ENCODE results near the gene C19orf38. TPM values are rescaled to one million over a fixed set of nuclear protein-coding genes. Genes with fewer than 3 reads are reported as not detected.

C19orf38 gene
- total RNA-seq, 1 experiment from 2014 or later, result not detected

DNA sequence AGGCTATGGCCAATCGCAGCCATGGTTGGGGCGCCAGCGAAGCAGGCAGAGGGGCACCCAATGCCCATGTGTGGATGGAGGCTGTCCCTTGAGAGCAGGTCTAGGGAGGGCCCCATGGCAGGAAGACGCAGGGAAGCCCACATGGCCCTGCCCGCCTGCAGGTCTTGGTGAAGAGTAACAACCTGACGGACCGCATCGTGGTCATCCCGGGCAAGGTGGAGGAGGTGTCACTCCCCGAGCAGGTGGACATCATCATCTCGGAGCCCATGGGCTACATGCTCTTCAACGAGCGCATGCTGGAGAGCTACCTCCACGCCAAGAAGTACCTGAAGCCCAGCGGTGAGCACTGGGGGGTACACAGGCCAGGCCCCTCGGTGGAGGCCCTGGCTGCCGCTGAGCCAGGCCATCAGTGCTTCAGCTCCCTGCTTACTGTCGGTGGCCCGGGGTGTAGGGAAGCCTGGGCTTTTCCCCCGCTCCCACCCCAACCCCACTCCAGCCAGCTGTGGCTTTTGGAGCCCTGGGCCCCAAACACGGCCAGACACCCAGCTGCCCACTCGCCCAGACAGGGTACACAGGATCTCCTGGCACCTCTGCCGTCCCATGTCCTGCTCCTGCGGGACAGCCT lies 65.6 kb downstream of the C19orf38 start (continued):
- TF ChIP-seq, protein P1, sequence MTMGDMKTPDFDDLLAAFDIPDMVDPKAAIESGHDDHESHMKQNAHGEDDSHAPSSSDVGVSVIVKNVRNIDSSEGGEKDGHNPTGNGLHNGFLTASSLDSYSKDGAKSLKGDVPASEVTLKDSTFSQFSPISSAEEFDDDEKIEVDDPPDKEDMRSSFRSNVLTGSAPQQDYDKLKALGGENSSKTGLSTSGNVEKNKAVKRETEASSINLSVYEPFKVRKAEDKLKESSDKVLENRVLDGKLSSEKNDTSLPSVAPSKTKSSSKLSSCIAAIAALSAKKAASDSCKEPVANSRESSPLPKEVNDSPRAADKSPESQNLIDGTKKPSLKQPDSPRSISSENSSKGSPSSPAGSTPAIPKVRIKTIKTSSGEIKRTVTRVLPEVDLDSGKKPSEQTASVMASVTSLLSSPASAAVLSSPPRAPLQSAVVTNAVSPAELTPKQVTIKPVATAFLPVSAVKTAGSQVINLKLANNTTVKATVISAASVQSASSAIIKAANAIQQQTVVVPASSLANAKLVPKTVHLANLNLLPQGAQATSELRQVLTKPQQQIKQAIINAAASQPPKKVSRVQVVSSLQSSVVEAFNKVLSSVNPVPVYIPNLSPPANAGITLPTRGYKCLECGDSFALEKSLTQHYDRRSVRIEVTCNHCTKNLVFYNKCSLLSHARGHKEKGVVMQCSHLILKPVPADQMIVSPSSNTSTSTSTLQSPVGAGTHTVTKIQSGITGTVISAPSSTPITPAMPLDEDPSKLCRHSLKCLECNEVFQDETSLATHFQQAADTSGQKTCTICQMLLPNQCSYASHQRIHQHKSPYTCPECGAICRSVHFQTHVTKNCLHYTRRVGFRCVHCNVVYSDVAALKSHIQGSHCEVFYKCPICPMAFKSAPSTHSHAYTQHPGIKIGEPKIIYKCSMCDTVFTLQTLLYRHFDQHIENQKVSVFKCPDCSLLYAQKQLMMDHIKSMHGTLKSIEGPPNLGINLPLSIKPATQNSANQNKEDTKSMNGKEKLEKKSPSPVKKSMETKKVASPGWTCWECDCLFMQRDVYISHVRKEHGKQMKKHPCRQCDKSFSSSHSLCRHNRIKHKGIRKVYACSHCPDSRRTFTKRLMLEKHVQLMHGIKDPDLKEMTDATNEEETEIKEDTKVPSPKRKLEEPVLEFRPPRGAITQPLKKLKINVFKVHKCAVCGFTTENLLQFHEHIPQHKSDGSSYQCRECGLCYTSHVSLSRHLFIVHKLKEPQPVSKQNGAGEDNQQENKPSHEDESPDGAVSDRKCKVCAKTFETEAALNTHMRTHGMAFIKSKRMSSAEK (CRISPR knock-in tag; IDR thresholded peaks at IDR 0.05; ENCODE audit: borderline replicate concordance), result no peak
- no peak for TF ChIP-seq ETV6 (CRISPR knock-in tag; IDR thresholded peaks at IDR 0.05)
- no peak for TF ChIP-seq GTF2I (CRISPR knock-in tag; conservative IDR thresholded peaks at IDR 0.05)

DNA sequence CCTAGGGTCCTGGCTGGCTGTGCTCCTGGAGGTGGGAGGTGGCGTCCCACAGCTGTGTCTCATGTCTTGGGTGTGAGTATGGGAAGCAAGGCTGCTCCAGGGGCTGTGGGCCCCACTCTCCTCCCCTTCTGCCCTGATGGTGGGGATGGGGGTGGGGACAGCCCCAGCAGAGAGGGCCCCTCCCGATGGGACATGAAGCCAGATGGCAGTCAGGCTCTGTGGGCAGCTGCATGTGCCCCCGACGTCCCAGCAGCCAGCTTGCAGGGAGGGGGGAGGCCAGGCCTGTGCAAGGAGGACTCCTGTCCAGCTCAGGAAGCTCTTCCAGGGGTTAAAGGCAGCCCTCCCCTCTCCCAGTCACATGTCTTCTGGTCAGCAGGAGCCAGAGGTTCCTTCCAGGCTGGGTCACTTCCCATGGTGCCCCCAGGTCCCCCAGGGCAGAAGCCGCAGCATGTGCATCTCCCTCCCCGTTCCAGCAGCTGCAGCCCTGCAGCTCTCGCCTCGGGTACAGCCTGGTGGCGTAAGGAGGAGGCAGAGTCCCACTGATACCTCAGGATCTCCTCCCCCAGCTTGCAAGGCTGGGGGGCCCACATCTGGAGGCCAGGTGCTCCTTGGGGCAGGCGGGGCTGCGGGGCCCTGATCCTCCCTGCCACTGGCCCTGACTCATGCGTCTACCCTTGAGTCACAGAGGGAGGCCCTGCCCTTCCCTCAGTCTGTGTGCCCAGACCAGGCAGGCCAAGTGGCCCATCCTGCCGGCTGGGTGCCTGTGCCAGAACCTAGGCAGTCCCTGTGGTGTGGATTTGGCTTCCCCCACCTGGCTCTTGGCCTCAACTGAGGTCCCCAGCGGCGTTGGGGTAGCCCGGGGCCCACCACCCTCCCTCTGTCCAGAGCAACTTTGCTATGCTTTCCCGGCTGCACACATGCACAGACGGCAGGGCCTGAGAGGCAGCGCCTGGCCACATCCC lies 67.2 kb downstream of the C19orf38 start:
- ATAC-seq, result no peak
- no peak overlapping the region for H3K4me3 Mint-ChIP-seq
- H3K36me3 Mint-ChIP-seq, result peaks cover 14% of the 10 kb centered on the region
- no peaks in the 10 kb centered on the region for H3K9me3 Mint-ChIP-seq
- no peak overlapping the region for H3K27ac Mint-ChIP-seq
- ChIA-PET POLR2A (no interaction called here), CTCF (interaction anchor here (1.5 kb wide), 1 partner anchor 45 kb away, joined by 4 read pairs; no protein-coding TSS in a partner anchor)
- DNase-seq (ENCODE audit: low spot score), result no peak
- H3K4me1 Mint-ChIP-seq, result no peaks in the 10 kb centered on the region
- H3K27me3 Mint-ChIP-seq (ENCODE audit: low read depth), result no peaks in the 10 kb centered on the region
- TF ChIP-seq TEAD4 (CRISPR knock-in tag; IDR thresholded peaks at IDR 0.05), result no peak
- TF ChIP-seq, protein P2, sequence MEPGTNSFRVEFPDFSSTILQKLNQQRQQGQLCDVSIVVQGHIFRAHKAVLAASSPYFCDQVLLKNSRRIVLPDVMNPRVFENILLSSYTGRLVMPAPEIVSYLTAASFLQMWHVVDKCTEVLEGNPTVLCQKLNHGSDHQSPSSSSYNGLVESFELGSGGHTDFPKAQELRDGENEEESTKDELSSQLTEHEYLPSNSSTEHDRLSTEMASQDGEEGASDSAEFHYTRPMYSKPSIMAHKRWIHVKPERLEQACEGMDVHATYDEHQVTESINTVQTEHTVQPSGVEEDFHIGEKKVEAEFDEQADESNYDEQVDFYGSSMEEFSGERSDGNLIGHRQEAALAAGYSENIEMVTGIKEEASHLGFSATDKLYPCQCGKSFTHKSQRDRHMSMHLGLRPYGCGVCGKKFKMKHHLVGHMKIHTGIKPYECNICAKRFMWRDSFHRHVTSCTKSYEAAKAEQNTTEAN (CRISPR knock-in tag; IDR thresholded peaks at IDR 0.05), result no peak
- no peak for TF ChIP-seq CREM (CRISPR knock-in tag; IDR thresholded peaks at IDR 0.05)
- TF ChIP-seq ZNF138 (CRISPR knock-in tag; conservative IDR thresholded peaks at IDR 0.05), result no peak
- TF ChIP-seq IRF2 (CRISPR knock-in tag; IDR thresholded peaks at IDR 0.05; ENCODE audit: borderline replicate concordance, low read depth), result no peak
- TF ChIP-seq, protein P3, sequence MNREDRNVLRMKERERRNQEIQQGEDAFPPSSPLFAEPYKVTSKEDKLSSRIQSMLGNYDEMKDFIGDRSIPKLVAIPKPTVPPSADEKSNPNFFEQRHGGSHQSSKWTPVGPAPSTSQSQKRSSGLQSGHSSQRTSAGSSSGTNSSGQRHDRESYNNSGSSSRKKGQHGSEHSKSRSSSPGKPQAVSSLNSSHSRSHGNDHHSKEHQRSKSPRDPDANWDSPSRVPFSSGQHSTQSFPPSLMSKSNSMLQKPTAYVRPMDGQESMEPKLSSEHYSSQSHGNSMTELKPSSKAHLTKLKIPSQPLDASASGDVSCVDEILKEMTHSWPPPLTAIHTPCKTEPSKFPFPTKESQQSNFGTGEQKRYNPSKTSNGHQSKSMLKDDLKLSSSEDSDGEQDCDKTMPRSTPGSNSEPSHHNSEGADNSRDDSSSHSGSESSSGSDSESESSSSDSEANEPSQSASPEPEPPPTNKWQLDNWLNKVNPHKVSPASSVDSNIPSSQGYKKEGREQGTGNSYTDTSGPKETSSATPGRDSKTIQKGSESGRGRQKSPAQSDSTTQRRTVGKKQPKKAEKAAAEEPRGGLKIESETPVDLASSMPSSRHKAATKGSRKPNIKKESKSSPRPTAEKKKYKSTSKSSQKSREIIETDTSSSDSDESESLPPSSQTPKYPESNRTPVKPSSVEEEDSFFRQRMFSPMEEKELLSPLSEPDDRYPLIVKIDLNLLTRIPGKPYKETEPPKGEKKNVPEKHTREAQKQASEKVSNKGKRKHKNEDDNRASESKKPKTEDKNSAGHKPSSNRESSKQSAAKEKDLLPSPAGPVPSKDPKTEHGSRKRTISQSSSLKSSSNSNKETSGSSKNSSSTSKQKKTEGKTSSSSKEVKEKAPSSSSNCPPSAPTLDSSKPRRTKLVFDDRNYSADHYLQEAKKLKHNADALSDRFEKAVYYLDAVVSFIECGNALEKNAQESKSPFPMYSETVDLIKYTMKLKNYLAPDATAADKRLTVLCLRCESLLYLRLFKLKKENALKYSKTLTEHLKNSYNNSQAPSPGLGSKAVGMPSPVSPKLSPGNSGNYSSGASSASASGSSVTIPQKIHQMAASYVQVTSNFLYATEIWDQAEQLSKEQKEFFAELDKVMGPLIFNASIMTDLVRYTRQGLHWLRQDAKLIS (CRISPR knock-in tag; IDR thresholded peaks at IDR 0.05; ENCODE audit: borderline replicate concordance), result no peak
- TF ChIP-seq ZNF396 (CRISPR knock-in tag; IDR thresholded peaks at IDR 0.05; ENCODE audit: borderline replicate concordance), result no peak
- TF ChIP-seq, protein P4, sequence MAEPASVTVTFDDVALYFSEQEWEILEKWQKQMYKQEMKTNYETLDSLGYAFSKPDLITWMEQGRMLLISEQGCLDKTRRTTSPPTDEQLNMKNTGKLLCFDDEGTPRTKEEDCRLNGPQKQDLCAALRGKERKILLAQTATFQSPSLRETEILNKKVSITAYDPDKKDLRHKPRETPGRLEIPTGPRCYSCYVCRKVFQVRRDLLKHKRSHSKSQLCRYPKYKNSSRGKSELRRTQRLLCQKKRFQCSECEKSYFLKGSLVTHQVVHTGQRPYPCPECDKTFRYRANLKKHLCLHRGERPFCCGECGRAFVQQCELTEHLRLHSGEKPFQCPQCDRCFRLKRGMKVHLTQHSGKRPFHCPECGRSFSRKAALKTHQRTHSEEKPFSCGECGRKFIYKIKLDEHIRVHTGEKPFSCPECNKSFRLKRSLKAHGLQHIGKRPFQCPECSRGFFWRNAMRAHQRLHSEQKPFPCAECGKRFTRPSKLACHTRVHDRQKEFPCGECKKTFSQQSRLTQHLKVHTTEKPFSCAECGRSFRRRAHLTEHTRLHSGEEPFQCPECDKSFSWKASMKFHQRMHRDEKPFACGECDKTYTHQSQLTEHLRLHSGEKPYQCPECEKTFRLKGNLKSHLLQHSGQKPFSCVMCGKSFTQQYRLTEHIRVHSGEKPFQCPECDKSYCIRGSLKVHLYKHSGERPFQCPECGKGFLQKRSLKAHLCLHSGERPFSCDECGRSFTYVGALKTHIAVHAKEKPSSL (CRISPR knock-in tag; conservative IDR thresholded peaks at IDR 0.05), result no peak
- TF ChIP-seq SOX15 (CRISPR knock-in tag; IDR thresholded peaks at IDR 0.05), result no peak
- TF ChIP-seq, protein P5, sequence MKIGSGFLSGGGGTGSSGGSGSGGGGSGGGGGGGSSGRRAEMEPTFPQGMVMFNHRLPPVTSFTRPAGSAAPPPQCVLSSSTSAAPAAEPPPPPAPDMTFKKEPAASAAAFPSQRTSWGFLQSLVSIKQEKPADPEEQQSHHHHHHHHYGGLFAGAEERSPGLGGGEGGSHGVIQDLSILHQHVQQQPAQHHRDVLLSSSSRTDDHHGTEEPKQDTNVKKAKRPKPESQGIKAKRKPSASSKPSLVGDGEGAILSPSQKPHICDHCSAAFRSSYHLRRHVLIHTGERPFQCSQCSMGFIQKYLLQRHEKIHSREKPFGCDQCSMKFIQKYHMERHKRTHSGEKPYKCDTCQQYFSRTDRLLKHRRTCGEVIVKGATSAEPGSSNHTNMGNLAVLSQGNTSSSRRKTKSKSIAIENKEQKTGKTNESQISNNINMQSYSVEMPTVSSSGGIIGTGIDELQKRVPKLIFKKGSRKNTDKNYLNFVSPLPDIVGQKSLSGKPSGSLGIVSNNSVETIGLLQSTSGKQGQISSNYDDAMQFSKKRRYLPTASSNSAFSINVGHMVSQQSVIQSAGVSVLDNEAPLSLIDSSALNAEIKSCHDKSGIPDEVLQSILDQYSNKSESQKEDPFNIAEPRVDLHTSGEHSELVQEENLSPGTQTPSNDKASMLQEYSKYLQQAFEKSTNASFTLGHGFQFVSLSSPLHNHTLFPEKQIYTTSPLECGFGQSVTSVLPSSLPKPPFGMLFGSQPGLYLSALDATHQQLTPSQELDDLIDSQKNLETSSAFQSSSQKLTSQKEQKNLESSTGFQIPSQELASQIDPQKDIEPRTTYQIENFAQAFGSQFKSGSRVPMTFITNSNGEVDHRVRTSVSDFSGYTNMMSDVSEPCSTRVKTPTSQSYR (CRISPR knock-in tag; IDR thresholded peaks at IDR 0.05), result no peak
- TF ChIP-seq SP1 (CRISPR knock-in tag; conservative IDR thresholded peaks at IDR 0.05), result no peak
- TF ChIP-seq ATF1 (CRISPR knock-in tag; IDR thresholded peaks at IDR 0.05), result no peak

All from WTC11 (cell line).